Gastrocnemius medialis (tissue), 4 donors: ENCODE results near the gene KATNB1. TPM values are rescaled to one million over a fixed set of nuclear protein-coding genes. Genes with fewer than 3 reads are reported as not detected.

Experiments used
- ATAC-seq, 2 donors: fragments of 150-250 bp; one replicate each; pipeline ENCODE4 v1.9.1; 2016
- DNase-seq, 2 donors: peaks; one replicate each; pipeline ENCODE4 v3.0.0-alpha.2; 2019
- H3K27ac ChIP-seq, 4 donors: fragments of 200-600 bp; sonication (generic); 1 replicate in 1 of 4; 2 replicates in 3 of 4; pipeline ENCODE4 v1.5.1; 2016 to 2018; ENCODE audit warnings: mild to moderate bottlenecking in 2 of 4, moderate library complexity in 1 of 4
- H3K27me3 ChIP-seq, 3 donors: fragments of 200-600 bp; sonication (generic) in 2 of 3; 1 replicate in 1 of 3; 2 replicates in 2 of 3; pipeline versions ENCODE4 v1.5.1 to v1.6.0; 2016 to 2019; ENCODE audit warnings: mild to moderate bottlenecking in 1 of 3, moderate library complexity in 1 of 3
- H3K36me3 ChIP-seq, 2 donors: fragments of 200-600 bp; sonication (generic) in 1 of 2; one replicate each; pipeline ENCODE4 v1.5.1; 2017 to 2018
- H3K4me1 ChIP-seq, 2 donors: fragments of 200-600 bp; sonication (generic) in 1 of 2; one replicate each; pipeline ENCODE4 v1.5.1; 2016 to 2017; ENCODE audit warnings: mild to moderate bottlenecking in 2 of 2
- H3K4me3 ChIP-seq, 4 donors: fragments of 200-600 bp; sonication (generic) in 3 of 4; 1 replicate in 1 of 4; 2 replicates in 3 of 4; pipeline ENCODE4 v1.5.1; 2016 to 2019; ENCODE audit warnings: mild to moderate bottlenecking in 2 of 4
- H3K9me3 ChIP-seq, 3 donors: fragments of 200-600 bp; sonication (generic) in 2 of 3; 1 replicate in 1 of 3; 2 replicates in 2 of 3; pipeline ENCODE4 v1.5.1; 2016 to 2019
- POLR2A ChIP-seq, 2 donors: fragments of 450-650 bp; IDR thresholded peaks; one replicate each; pipeline ENCODE4 v1.6.1; 2017; ENCODE audit warnings: antibody characterized with exemption in 2 of 2, mild to moderate bottlenecking in 2 of 2, moderate library complexity in 2 of 2
- in situ Hi-C, 4 donors: fragments of 200-750 bp; cut with MboI; loops; one replicate each; pipeline versions ENCODE4 v1.15.0 to v1.8.0; 2017; ENCODE audit warnings: low sequenced_read_pairs in 4 of 4
- intact Hi-C: fragments of 100-400 bp; cut with DNase I; formaldehyde crosslinking; loops from one replicate; pipeline ENCODE4 v1.15.1; 2023; ENCODE audit warnings: low total_unique reads
- total RNA-seq, 4 donors: library from RNA; depleted of rRNA; stranded (reverse); fragments of >200 nt; gene quantifications; one replicate each; pipeline versions ENCODE4 v1.1.0 to v1.2.3, GENCODE V29; 2016
- TF ChIP-seq, protein P1 (sequence below), 5 experiments: fragments of 450-650 bp in 3 of 5; fragments of 200-600 bp in 2 of 5; sonication (generic) in 2 of 5; IDR thresholded peaks in 4 of 5; conservative IDR thresholded peaks in 1 of 5; 1 replicate in 4 of 5; 2 replicates in 1 of 5; pipeline ENCODE4 v1.5.1; 2016 to 2019; ENCODE audit warnings: antibody characterized with exemption in 5 of 5, mild to moderate bottlenecking in 3 of 5, moderate library complexity in 3 of 5

The KATNB1 gene
- total RNA-seq, 4 donors from 2014 or later, result 10.7 to 18.0 (median 14.2) TPM

DNA sequence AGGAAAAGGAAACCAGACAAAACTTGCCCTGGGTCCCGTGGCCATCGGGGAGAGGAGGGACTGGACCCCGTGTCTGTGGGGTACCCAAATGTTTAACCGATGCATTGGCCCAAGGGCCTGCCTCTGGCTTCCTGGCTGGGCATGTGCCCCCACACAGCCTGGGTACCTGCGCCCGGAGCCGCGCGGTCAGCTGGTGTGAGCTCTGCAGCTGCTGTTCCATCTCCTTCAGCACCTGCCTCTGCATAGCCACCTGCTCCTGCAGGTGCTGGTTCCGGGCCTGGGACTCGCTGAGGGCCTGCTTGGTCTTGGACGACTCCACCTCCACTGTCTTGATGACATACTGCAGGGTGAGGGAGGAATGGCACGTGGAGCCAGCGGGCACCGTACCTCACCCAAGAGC lies 34.8 kb downstream of the KATNB1 start:
- no peak for TF ChIP-seq POLR2A (IDR thresholded peaks at IDR 0.05)
- TF ChIP-seq, protein P1, sequence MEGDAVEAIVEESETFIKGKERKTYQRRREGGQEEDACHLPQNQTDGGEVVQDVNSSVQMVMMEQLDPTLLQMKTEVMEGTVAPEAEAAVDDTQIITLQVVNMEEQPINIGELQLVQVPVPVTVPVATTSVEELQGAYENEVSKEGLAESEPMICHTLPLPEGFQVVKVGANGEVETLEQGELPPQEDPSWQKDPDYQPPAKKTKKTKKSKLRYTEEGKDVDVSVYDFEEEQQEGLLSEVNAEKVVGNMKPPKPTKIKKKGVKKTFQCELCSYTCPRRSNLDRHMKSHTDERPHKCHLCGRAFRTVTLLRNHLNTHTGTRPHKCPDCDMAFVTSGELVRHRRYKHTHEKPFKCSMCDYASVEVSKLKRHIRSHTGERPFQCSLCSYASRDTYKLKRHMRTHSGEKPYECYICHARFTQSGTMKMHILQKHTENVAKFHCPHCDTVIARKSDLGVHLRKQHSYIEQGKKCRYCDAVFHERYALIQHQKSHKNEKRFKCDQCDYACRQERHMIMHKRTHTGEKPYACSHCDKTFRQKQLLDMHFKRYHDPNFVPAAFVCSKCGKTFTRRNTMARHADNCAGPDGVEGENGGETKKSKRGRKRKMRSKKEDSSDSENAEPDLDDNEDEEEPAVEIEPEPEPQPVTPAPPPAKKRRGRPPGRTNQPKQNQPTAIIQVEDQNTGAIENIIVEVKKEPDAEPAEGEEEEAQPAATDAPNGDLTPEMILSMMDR (IDR thresholded peaks at IDR 0.05 in 4 of 5, conservative IDR thresholded peaks at IDR 0.05 in 1 of 5), result no peak
- intact Hi-C loops, result no loop called here
- Histone ChIP-seq H3K27ac (no peak overlapping the region), H3K4me1 (no peaks in the 10 kb centered on the region), H3K9me3 (no peaks in the 10 kb centered on the region), H3K27me3 (no peaks in the 10 kb centered on the region), H3K4me3 (no peak overlapping the region), H3K36me3 (no peaks in the 10 kb centered on the region)
- DNase-seq, result no peak
- ATAC-seq, result no peak
- in situ Hi-C loops, result loop anchor here in 3 of 4 donors (5.0 to 25.0 kb wide), 3 partner anchors 92 to 242 kb away; partner anchors contain the start of genes USB1 (in 1 of the 3) and ZNF319 (in 1 of the 3)

DNA sequence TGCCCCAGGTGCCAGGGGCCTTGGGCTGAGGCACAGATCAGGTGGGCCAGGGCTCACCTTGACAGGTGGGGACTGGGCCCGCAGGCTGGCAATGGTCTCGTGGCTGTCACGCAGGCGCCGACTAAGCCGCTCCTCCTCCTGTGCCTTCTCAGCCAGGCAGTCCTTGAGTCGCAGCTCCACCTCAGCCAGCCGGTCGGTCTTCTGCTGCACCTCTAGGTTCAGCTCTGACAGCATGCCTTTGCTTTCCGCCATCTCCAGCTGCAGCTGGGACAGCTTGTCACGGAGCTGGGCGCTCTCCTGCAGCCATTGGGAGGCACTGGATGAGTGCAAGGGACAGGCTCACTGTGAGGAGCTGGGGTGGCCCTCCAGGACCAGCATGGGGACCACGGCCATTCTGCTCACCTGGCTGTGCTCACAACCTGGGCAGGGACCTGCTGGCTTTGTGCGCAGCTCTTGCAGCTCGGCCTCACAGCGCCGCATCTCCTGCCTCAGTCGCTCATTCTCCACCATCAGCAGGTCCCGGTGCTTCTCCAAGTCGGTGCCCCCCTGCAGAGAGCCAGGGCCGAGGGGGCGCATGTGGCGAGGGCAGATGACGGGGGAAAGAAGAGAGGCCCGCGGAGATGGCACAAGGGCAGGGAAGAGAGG lies 35.7 kb downstream of the KATNB1 start:
- peaks cover 0 to 3% of the 10 kb centered on the region in 2 donors for H3K4me1 ChIP-seq
- ATAC-seq (no peak), DNase-seq (no peak)
- no peak overlapping the region for H3K27ac ChIP-seq
- H3K36me3 ChIP-seq, result no peaks in the 10 kb centered on the region
- H3K9me3 ChIP-seq, result no peaks in the 10 kb centered on the region
- H3K4me3 ChIP-seq, result no peak overlapping the region
- no peak for TF ChIP-seq POLR2A (IDR thresholded peaks at IDR 0.05)
- intact Hi-C loops (no loop called here), in situ Hi-C loops (loop anchor here in 3 of 4 donors (5.0 to 25.0 kb wide), 3 partner anchors 91 to 241 kb away; partner anchors contain the start of genes USB1 (in 1 of the 3) and ZNF319 (in 1 of the 3))
- no peaks in the 10 kb centered on the region for H3K27me3 ChIP-seq

DNA sequence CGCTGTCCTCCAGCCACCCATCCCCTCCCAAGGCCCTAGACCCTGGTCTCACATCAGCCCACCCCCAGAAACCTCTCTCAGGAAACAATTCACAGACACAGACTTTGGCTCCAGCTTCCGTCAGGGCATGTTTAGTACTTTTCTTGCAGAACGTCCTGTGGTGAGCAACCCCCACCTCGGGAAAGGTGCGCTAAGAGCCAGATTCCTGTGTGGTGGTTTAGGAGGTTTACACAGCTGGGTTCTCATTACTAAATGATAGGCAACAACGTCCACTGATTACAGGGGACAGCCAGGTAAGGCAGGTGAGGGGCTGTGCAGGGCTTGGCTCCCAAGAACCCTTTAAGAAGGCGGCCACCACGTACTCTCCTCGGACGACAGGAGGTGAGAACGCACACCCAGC lies 37.4 kb downstream of the KATNB1 start:
- H3K9me3 ChIP-seq, result no peaks in the 10 kb centered on the region
- no peaks in the 10 kb centered on the region for H3K36me3 ChIP-seq
- TF ChIP-seq, protein P1 (IDR thresholded peaks at IDR 0.05 in 4 of 5, conservative IDR thresholded peaks at IDR 0.05 in 1 of 5), result no peak
- TF ChIP-seq POLR2A (IDR thresholded peaks at IDR 0.05), result no peak
- no peaks in the 10 kb centered on the region for H3K27me3 ChIP-seq
- no peak overlapping the region for H3K4me3 ChIP-seq
- no peak for ATAC-seq
- in situ Hi-C loops, result loop anchor here in 3 of 4 donors (5.0 to 25.0 kb wide), 3 partner anchors 89 to 239 kb away; partner anchors contain the start of genes USB1 (in 1 of the 3) and ZNF319 (in 1 of the 3)
- peaks cover 0 to 3% of the 10 kb centered on the region in 2 donors for H3K4me1 ChIP-seq
- intact Hi-C loops, result no loop called here
- DNase-seq, result no peak
- no peak overlapping the region for H3K27ac ChIP-seq

DNA sequence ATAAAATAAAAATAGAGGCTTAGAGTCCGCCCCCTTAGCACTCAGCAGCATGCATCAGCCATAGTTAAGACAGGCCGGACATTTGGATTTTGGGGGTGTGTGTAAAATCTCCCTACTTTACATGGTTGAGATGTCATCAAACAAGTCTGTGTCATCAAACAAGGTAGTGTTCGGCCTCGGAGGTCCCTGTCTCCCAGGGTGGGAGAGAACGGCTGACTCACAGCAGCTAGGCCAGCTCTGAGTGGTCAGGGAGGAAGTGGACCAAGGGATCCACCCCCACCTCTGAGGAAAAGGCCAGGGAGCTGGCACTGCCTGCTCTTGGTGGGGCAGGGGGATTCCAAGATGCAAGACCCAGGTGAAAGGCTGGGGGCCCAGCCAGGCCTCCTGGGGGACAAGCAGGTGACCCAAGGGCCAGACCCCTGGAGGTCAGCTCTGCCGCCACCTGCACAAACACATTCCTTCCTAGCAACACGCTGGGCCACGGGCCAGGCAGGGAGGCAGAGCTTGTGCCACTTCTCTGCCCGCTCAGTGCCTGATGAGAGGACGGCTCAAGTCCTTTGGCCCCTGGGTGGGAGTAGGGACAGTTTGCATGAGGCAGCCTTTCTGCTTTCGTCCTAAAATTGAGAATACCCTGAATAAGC lies 38.2 kb downstream of the KATNB1 start:
- intact Hi-C loops (no loop called here), in situ Hi-C loops (loop anchor here in 3 of 4 donors (5.0 to 25.0 kb wide), 3 partner anchors 89 to 239 kb away; partner anchors contain the start of genes USB1 (in 1 of the 3) and ZNF319 (in 1 of the 3))
- Histone ChIP-seq H3K27ac (no peak overlapping the region), H3K36me3 (no peaks in the 10 kb centered on the region), H3K4me3 (no peak overlapping the region), H3K27me3 (no peaks in the 10 kb centered on the region), H3K4me1 (peaks cover 0 to 3% of the 10 kb centered on the region in 2 donors), H3K9me3 (no peaks in the 10 kb centered on the region)
- ATAC-seq (no peak), DNase-seq (no peak)
- TF ChIP-seq, protein P1 (IDR thresholded peaks at IDR 0.05 in 4 of 5, conservative IDR thresholded peaks at IDR 0.05 in 1 of 5), result no peak
- TF ChIP-seq POLR2A (IDR thresholded peaks at IDR 0.05), result no peak
